Uterus (tissue), 4 donors: ENCODE measurements around the gene ICA1L. TPM values are rescaled to one million over a fixed set of nuclear protein-coding genes. Genes with fewer than 3 reads are reported as not detected.

Experiments used
- DNase-seq, 2 donors: peaks; one replicate each; pipeline ENCODE4 v3.0.0-alpha.2; 2019 to 2020
- H3K27ac ChIP-seq, 2 donors: fragments of 200-600 bp; sonication (generic); 1 replicate in 1 of 2; 2 replicates in 1 of 2; pipeline ENCODE4 v1.5.1; 2016 to 2018
- H3K27me3 ChIP-seq, 2 donors: fragments of 200-600 bp; sonication (generic); one replicate each; pipeline ENCODE4 v1.5.1; 2018 to 2019; ENCODE audit warnings: control low read depth in 1 of 2
- H3K36me3 ChIP-seq, 2 donors: fragments of 200-600 bp; sonication (generic); one replicate each; pipeline ENCODE4 v1.5.1; 2019; ENCODE audit warnings: control low read depth in 1 of 2
- H3K4me1 ChIP-seq, 2 donors: fragments of 200-600 bp; sonication (generic); one replicate each; pipeline ENCODE4 v1.5.1; 2018 to 2019; ENCODE audit warnings: control low read depth in 1 of 2
- H3K4me3 ChIP-seq, 2 donors: fragments of 200-600 bp; sonication (generic); 1 replicate in 1 of 2; 2 replicates in 1 of 2; pipeline ENCODE4 v1.5.1; 2018 to 2019; ENCODE audit warnings: mild to moderate bottlenecking in 1 of 2
- H3K9me3 ChIP-seq, 2 donors: fragments of 200-600 bp; sonication (generic); one replicate each; pipeline ENCODE4 v1.5.1; 2019; ENCODE audit warnings: control low read depth in 1 of 2
- POLR2A ChIP-seq, 2 donors: fragments of 450-650 bp; IDR thresholded peaks; one replicate each; pipeline ENCODE4 v1.6.1; 2016; ENCODE audit warnings: antibody characterized with exemption in 2 of 2, mild to moderate bottlenecking in 1 of 2, moderate library complexity in 1 of 2
- intact Hi-C: fragments of 100-400 bp; cut with DNase I; formaldehyde crosslinking; loops from one replicate; pipeline ENCODE4 v1.15.1; 2023; ENCODE audit warnings: low total_unique reads
- total RNA-seq, 4 donors: library from RNA; depleted of rRNA in 3 of 4; stranded (reverse); fragments of >200 nt in 3 of 4; gene quantifications; one replicate each; pipeline versions ENCODE4 v1.1.0 to v1.2.4, GENCODE V29; 2014 to 2023
- TF ChIP-seq, protein P1 (sequence below), 4 experiments: fragments of 200-600 bp in 2 of 4; fragments of 450-650 bp in 2 of 4; sonication (generic) in 2 of 4; IDR thresholded peaks; one replicate each; pipeline ENCODE4 v1.5.1; 2016 to 2019; ENCODE audit warnings: antibody characterized with exemption in 4 of 4, mild to moderate bottlenecking in 2 of 4, moderate library complexity in 1 of 4
- donor health status: DM: yes; HTN: yes; CAD: no.

ICA1L gene
- total RNA-seq, 4 donors from 2014 or later = 10.0 to 56.8 (median 41.3) TPM

DNA sequence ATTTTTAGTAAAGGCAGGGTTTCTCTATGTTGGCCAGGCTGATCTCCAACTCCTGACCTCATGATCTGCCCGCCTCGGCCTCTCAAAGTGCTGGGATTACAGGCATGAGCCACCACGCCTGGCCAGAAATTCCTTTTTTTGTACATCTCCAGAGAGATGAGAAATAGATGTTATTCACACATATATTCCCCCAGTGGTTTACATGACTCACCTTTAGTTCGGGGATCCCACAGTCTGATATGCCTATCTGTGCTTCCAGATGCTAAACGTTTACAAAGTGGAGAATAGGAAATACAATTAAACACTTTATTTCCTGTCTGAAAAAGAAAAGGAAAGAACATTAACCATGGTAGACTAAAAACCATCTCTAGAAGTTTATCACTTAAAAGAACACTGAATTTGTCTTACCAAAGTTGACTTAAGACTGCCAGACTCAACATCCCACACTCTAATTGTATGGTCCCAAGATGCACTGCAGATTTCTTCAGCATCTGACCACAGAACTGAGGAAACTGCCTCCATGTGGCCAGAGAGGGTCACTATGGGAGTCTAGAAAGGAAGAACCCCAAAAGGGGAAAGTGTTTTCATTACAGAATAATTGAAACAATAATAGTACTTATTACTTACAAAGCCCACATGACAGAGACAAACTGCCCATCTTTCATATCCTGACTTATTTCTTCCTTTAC is 12.6 kb upstream of the ICA1L start:
- no peaks in the 10 kb centered on the region for H3K36me3 ChIP-seq

DNA sequence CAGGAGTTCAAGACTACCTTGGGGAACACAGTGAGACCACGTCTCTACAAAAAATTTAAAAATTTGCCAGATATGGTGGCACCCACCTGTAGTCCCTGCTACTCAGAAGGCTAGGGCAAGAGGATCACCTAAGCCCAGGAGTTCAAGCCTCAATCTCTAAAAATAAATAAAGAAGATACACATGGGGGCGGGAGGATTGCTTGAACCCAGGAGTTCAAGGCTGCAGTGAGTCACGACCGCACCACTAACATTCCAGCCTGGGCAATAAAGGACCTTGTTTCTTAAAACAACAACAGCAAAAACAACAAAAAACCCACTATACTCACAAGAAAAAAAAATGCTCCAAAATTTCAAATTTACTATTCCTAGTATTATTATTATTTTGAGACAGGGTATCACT is 10.0 kb upstream of the ICA1L start:
- DNase-seq = no peak
- Histone ChIP-seq H3K36me3 (no peaks in the 10 kb centered on the region), H3K27me3 (no peaks in the 10 kb centered on the region), H3K27ac (no peak overlapping the region), H3K9me3 (no peaks in the 10 kb centered on the region), H3K4me1 (no peaks in the 10 kb centered on the region), H3K4me3 (no peak overlapping the region)
- no peak for TF ChIP-seq POLR2A (IDR thresholded peaks at IDR 0.05)
- TF ChIP-seq, protein P1, sequence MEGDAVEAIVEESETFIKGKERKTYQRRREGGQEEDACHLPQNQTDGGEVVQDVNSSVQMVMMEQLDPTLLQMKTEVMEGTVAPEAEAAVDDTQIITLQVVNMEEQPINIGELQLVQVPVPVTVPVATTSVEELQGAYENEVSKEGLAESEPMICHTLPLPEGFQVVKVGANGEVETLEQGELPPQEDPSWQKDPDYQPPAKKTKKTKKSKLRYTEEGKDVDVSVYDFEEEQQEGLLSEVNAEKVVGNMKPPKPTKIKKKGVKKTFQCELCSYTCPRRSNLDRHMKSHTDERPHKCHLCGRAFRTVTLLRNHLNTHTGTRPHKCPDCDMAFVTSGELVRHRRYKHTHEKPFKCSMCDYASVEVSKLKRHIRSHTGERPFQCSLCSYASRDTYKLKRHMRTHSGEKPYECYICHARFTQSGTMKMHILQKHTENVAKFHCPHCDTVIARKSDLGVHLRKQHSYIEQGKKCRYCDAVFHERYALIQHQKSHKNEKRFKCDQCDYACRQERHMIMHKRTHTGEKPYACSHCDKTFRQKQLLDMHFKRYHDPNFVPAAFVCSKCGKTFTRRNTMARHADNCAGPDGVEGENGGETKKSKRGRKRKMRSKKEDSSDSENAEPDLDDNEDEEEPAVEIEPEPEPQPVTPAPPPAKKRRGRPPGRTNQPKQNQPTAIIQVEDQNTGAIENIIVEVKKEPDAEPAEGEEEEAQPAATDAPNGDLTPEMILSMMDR (IDR thresholded peaks at IDR 0.05) = no peak
- intact Hi-C loops = no loop called here

More for the DNA sequence above, 12.6 kb upstream of the ICA1L start:
- H3K27me3 ChIP-seq = no peaks in the 10 kb centered on the region
- H3K9me3 ChIP-seq = no peaks in the 10 kb centered on the region
- DNase-seq = no peak
- no peak overlapping the region for H3K4me3 ChIP-seq
- no peak for TF ChIP-seq POLR2A (IDR thresholded peaks at IDR 0.05)
- TF ChIP-seq, protein P1 (IDR thresholded peaks at IDR 0.05) = no peak
- H3K4me1 ChIP-seq = no peaks in the 10 kb centered on the region
- intact Hi-C loops = no loop called here
- H3K27ac ChIP-seq = no peak overlapping the region

DNA sequence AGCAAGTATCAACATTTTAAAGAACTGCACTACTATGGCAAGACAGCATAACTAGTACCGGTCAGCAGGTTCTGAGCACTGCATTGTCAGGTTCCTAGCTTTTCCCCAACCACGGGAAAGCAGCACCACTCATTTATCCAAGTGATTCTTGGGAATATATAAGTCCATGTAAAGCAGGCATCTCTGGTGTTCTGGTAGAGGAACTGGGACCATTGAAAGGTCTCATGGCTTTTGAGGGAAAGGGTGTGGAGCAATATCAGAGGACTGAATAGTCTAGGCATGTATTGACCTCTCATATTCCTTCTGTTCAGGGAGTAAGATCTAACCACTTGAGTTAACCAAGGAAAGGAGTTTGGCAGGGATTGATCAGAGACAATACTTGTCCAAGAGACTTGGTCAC is 6.1 kb upstream of the ICA1L start:
- TF ChIP-seq, protein P1 (IDR thresholded peaks at IDR 0.05) = no peak
- no peak for TF ChIP-seq POLR2A (IDR thresholded peaks at IDR 0.05)
- Histone ChIP-seq H3K9me3 (no peaks in the 10 kb centered on the region), H3K36me3 (no peaks in the 10 kb centered on the region), H3K4me1 (no peaks in the 10 kb centered on the region), H3K4me3 (no peak overlapping the region), H3K27ac (no peak overlapping the region), H3K27me3 (no peaks in the 10 kb centered on the region)
- DNase-seq = no peak
- intact Hi-C loops = no loop called here

DNA sequence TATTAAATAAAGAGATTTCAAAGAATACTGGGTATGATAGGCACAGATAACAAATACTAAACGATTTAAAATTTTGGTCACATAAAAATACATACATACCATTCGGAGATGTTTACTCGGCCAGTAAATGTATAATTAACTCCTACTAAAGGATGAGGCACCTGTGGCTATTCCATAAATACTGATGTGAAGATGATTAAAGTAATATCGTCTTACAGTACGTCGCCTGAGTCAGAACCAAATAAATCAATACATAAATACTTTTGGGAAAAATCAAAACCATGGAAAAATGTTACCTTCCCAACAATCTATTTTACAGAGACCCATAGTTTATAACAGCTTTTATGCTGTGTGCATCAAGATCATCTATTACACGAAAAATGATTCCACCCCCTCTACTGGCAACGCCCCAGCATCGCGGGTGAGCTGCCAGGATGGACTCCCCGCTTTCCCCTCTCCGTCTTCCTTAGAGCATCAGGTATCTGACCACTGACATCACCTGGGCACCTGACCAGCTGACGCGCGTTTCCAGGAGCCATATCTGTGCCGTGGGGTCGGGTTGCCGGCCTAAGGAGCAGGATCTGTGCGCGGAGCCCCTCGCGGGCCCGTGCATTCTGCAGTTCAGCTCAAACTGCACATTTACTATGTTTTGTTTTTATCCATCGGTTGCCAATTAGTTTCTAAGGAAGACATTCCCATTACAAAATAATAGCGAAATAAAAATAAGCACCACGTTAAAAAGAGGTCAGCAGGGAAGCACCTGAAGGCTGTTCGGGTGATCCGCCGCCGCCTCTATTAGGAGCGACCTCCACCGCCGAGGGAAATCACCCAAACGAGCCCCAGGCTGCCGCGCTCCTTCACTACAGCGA is 901 bp downstream of the ICA1L start:
- DNase-seq = peak; percentile 68 to 70
- intact Hi-C loops = no loop called here
- no peak for TF ChIP-seq POLR2A (IDR thresholded peaks at IDR 0.05)
- TF ChIP-seq, protein P1 (IDR thresholded peaks at IDR 0.05) = peak in 2 of 4 experiments; percentile 16 to 37
- H3K27ac ChIP-seq = peak overlapping the region; percentile 82 to 92
- H3K4me3 ChIP-seq = peak overlapping the region; percentile 57 to 76
- H3K4me1 ChIP-seq = no peaks in the 10 kb centered on the region
- no peaks in the 10 kb centered on the region for H3K36me3 ChIP-seq
- no peaks in the 10 kb centered on the region for H3K9me3 ChIP-seq
- no peaks in the 10 kb centered on the region for H3K27me3 ChIP-seq

DNA sequence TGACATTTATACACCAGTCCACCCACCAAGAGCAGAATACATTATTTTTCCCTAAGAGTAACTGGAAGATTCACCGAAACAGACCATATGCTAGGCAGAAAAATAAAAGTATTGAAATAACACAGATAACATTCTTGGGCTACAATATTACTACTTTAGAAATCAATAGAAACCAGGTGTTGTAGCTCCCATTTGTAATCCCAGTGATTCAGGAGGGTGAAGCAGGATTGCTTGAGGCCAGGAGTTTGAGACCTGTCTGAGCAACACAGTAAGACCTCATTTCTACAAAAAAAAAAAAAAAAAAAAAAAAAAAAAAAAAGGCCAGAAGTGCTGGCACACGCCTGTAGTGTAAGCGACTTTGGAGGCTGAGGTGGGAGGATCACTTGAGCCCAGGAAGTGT is 9.6 kb downstream of the ICA1L start:
- no peak for DNase-seq
- intact Hi-C loops = no loop called here
- no peak for TF ChIP-seq POLR2A (IDR thresholded peaks at IDR 0.05)
- TF ChIP-seq, protein P1 (IDR thresholded peaks at IDR 0.05) = no peak
- Histone ChIP-seq H3K4me3 (no peak overlapping the region), H3K4me1 (no peaks in the 10 kb centered on the region), H3K27me3 (no peaks in the 10 kb centered on the region), H3K27ac (no peak overlapping the region), H3K9me3 (no peaks in the 10 kb centered on the region), H3K36me3 (no peaks in the 10 kb centered on the region)
